Measurements from ENCODE around the gene PPARG. TPM values are rescaled to one million over a fixed set of nuclear protein-coding genes. Genes with fewer than 3 reads are reported as not detected.

The PPARG gene
- total and polyA plus RNA-seq, 2 experiments from 2014 or later, result 25.1 to 37.9 TPM

DNA sequence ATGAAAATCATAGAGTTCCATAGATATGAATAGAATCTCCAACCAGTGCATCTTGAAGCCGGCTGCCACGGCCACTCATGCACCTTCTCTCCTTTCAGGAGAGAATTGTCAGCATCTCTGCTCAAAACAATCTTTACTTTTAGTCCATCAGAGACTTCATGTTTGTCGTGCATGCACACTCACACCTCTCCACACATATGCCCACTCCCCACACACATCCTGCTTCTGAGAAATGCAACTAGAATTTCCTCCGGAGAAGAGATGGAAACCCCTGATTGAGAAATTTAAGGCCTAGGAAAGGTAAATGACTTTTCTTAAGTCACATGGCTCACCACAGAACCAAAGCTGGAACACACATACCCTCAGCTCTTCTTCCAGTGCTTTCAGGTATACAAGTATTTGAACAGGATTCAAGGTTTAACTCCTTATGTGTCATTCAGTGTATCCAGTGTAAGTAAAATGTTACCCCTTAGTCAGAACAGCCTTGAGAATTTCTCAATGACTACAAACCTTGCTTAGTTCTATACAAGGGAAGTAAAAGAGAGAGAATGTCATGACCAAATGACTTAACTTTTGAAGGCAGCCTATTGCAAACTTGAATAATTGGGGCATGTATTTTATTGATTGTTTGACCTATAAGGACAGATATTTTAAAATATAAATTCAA is 126.3 kb downstream of the PPARG start:
- Histone ChIP-seq H3K27me3 (no peaks in the 10 kb centered on the region), H2AFZ (no peak overlapping the region), H3K9me2 (replicated peaks; ENCODE audit: insufficient read depth) (no peaks in the 10 kb centered on the region), H3K4me1 (ENCODE audit: insufficient read depth) (no peaks in the 10 kb centered on the region), H3K9me3 (ENCODE audit: low read depth) (no peaks in the 10 kb centered on the region), H3K4me2 (no peak overlapping the region), H3K79me2 (no peaks in the 10 kb centered on the region), H3K36me3 (replicated peaks; ENCODE audit: insufficient read depth, low read depth) (no peaks in the 10 kb centered on the region), H3K27ac (no peak overlapping the region), H4K20me1 (ENCODE audit: insufficient read depth, poor library complexity, severe bottlenecking) (no peaks in the 10 kb centered on the region), H3K4me3 (no peak overlapping the region)
- WGBS (ENCODE audit: low lambda C conversion rate, missing lambda C conversion rate), result 95% methylated on average over 4 of the region's 4 CpGs
- TF ChIP-seq EZH2 (IDR thresholded peaks at IDR 0.05; ENCODE audit: borderline replicate concordance) (no peak), EZH2phosphoT487 (IDR thresholded peaks at IDR 0.05; ENCODE audit: low read depth, severe bottlenecking, unreplicated experiment) (no peak), CTCF (IDR thresholded peaks at IDR 0.05; ENCODE audit: poor library complexity) (no peak)
- no peak for DNase-seq (ENCODE audit: low spot score)

- Histone ChIP-seq H3K27me3 (no peaks in the 10 kb centered on the region), H3K36me3 (replicated peaks; ENCODE audit: insufficient read depth, low read depth) (no peaks in the 10 kb centered on the region), H2AFZ (no peak overlapping the region), H3K4me3 (no peak overlapping the region), H3K79me2 (no peaks in the 10 kb centered on the region), H3K9me2 (replicated peaks; ENCODE audit: insufficient read depth) (no peaks in the 10 kb centered on the region), H4K20me1 (ENCODE audit: insufficient read depth, poor library complexity, severe bottlenecking) (no peaks in the 10 kb centered on the region), H3K4me2 (no peak overlapping the region), H3K4me1 (ENCODE audit: insufficient read depth) (no peaks in the 10 kb centered on the region), H3K27ac (no peak overlapping the region), H3K9me3 (ENCODE audit: low read depth) (no peaks in the 10 kb centered on the region)
- no peak for DNase-seq (ENCODE audit: low spot score)
- WGBS (ENCODE audit: low lambda C conversion rate, missing lambda C conversion rate), result 90% methylated on average over 8 of the region's 8 CpGs
- TF ChIP-seq CTCF (IDR thresholded peaks at IDR 0.05; ENCODE audit: poor library complexity), result no peak
- TF ChIP-seq EZH2phosphoT487 (IDR thresholded peaks at IDR 0.05; ENCODE audit: low read depth, severe bottlenecking, unreplicated experiment), result no peak
- no peak for TF ChIP-seq EZH2 (IDR thresholded peaks at IDR 0.05; ENCODE audit: borderline replicate concordance)
These were observed 127.9 kb downstream of the PPARG start for GRCh38 chr3:12416731-12417130.

DNA sequence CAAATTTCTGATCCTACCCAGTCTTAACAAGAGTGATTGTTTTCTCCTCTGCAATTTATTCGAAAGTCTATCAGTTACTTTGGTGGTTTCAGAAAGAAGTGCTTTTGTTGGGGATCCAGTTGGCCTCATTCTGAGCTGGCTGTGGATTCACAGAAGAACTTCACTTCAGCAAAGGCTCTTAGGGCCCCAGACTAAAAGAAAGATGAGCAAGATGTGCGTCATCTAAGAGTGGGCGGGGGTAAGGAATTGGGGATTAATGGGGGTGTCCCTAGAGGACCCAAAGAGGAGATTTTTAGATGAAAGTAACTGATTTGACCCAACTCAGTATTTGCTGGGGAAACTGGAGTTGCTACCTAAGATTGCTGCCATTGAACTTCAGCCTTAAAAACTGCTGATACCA is 131.5 kb downstream of the PPARG start:
- Histone ChIP-seq H3K9me2 (replicated peaks; ENCODE audit: insufficient read depth) (no peaks in the 10 kb centered on the region), H3K4me2 (no peak overlapping the region), H3K36me3 (replicated peaks; ENCODE audit: insufficient read depth, low read depth) (no peaks in the 10 kb centered on the region), H3K79me2 (no peaks in the 10 kb centered on the region), H3K27me3 (no peaks in the 10 kb centered on the region), H3K4me3 (no peak overlapping the region), H3K27ac (no peak overlapping the region), H4K20me1 (ENCODE audit: insufficient read depth, poor library complexity, severe bottlenecking) (no peaks in the 10 kb centered on the region), H2AFZ (no peak overlapping the region), H3K4me1 (ENCODE audit: insufficient read depth) (peaks cover 32% of the 10 kb centered on the region), H3K9me3 (ENCODE audit: low read depth) (no peaks in the 10 kb centered on the region)
- WGBS (ENCODE audit: low lambda C conversion rate, missing lambda C conversion rate), result 93% methylated on average over 3 of the region's 3 CpGs
- no peak for DNase-seq (ENCODE audit: low spot score)
- no peak for TF ChIP-seq CTCF (IDR thresholded peaks at IDR 0.05; ENCODE audit: poor library complexity)
- no peak for TF ChIP-seq EZH2 (IDR thresholded peaks at IDR 0.05; ENCODE audit: borderline replicate concordance)
- TF ChIP-seq EZH2phosphoT487 (IDR thresholded peaks at IDR 0.05; ENCODE audit: low read depth, severe bottlenecking, unreplicated experiment), result no peak

Measured in hepatocyte (in vitro differentiated cells).